ENCODE results near the gene SFN.
"Not testable (repeated sequence)": the region's sequence is repeated elsewhere in the genome, so short reads cannot be mapped to it uniquely, and the experiment has no call there.

SFN gene

DNA sequence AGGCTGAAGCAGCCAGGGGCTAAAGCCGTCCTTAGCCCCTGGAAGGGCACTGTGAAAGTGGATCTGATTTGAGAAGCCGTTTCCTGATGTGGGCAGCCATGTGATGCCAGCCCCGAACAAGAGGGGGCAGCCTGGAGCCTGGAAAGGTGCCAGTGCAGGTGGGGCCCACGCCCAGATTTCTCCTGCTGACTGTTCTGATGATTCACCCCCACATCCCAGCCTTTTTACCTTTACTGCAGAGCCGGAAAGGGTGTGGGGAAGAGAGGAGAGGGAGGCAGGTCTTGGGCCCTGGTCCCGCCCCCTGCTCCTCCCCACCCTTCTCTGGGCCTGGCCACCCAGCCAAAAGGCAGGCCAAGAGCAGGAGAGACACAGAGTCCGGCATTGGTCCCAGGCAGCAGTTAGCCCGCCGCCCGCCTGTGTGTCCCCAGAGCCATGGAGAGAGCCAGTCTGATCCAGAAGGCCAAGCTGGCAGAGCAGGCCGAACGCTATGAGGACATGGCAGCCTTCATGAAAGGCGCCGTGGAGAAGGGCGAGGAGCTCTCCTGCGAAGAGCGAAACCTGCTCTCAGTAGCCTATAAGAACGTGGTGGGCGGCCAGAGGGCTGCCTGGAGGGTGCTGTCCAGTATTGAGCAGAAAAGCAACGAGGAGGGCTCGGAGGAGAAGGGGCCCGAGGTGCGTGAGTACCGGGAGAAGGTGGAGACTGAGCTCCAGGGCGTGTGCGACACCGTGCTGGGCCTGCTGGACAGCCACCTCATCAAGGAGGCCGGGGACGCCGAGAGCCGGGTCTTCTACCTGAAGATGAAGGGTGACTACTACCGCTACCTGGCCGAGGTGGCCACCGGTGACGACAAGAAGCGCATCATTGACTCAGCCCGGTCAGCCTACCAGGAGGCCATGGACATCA is at the start of gene SFN:
TSS of gene SFN (plus strand) at position 369 of the 904 bp plus-strand sequence. CDS start at position 433, 64 bp downstream.
- no peak for DNase-seq (ENCODE audit: low read depth in 2 of 2)

DNA sequence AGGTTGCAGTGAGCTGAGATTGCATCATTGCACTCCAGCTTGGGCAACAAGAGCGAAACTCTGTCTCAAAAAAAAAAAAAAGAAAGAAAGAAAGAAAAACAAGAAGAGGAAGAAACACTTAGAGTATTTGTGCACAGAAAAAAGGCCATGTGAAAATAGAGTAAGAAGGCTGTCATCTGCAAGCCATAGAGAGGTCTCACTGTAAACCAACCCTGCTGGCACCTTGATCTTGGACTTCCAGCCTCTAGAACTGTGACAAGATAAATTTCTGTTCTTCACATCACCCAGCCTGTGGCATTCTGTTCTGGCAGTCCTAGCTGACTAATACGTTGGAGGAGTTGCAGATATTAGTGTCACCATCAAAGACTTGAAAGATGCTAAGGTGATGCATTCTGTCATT is 48.6 kb upstream of the SFN start:
- DNase-seq (ENCODE audit: low read depth in 2 of 2): no peak

DNA sequence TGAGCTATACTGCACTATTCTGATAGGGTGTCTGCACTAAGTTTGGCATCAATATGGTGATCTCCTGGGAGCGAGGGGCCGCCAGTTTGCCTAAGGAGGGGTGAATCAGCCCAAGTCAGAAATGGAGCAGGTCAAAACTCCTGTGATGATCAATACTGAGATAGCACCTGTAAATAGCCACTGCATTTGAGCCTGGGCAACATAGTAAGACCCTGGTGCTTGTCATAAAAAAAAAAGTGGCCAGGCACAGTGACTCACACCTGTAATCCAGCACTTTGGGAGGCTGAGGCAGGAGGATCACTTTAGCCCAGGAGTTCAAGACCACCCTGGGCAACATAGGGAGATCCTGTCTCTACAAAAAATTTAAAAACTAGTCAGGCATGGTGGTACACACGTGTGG is 48.1 kb upstream of the SFN start:
- no peak for DNase-seq (ENCODE audit: low read depth in 2 of 2)

DNA sequence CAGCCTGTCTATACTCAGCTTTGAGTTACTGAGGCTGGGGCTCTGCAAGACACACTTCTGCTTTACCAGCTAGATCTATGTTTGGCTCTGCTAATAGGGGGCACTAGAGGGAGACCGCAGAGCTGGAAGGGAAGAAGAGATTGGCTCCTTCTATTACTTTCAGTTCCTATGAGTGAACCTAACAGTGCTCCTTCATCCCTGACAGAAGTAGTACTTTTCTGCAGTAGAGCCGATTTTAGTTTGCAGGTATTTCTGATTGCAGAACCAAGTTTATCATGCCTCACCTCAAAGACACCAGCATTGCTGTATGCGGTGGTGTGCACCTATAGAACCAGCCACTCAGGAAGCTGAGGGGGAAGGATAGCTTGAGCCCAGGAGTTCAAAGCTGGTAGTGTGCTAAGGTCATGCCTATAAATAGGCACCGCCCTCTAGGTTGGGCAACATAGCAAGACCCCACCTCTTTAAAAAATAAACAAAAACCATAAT is 42.1 kb upstream of the SFN start:
- no peak for DNase-seq (ENCODE audit: low read depth in 2 of 2)

DNA sequence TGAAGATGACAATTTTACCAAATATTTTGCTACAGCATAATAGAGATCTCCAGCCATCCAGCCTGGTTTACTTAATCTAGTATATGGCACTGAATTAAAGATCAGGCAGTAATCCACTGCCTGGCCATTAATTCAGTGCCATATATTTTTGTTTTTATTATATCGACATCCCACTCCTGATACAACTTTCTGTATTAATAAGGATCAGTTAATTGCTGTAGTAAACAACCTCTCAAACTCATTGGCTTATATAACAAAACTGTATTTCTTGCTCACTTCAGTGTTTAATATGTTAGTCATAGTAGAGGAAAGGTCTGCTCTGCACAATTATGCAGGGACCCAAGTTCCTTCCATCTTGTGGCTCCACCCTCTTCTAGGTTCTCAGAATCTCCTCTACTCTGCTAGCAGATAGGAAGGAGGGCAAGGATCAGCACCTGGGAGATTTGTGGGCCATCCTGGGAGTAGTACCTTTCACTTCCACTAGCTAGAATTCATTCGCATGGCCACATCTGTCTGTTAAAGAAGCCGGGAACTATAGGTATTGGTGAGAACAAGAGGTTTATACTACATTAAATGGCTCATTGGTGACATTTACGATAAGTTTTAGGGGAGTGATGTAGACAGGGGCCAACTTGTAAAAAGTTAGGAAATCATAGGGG is 40.1 kb upstream of the SFN start:
- DNase-seq (ENCODE audit: low read depth in 2 of 2): no peak

DNA sequence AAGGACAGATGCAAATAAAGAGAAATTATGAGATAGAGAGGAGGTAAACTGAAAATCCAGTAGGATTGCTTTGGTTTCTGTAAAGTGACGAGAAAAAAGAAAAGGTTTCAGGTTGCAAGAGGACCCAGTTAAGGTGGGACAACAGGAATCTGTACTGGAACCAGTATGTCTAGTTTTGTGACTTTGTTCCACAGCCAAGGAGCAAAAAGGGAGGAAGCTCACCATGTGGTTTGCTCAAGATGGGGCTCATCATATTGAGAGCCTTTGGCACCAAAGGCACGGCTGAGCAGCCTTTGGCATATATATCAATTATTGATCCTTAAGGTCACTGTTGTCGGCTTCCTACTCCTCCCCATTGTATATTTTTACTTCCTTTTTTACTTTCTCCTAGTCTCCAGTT is 38.2 kb upstream of the SFN start:
- no peak for DNase-seq (ENCODE audit: low read depth in 2 of 2)

DNA sequence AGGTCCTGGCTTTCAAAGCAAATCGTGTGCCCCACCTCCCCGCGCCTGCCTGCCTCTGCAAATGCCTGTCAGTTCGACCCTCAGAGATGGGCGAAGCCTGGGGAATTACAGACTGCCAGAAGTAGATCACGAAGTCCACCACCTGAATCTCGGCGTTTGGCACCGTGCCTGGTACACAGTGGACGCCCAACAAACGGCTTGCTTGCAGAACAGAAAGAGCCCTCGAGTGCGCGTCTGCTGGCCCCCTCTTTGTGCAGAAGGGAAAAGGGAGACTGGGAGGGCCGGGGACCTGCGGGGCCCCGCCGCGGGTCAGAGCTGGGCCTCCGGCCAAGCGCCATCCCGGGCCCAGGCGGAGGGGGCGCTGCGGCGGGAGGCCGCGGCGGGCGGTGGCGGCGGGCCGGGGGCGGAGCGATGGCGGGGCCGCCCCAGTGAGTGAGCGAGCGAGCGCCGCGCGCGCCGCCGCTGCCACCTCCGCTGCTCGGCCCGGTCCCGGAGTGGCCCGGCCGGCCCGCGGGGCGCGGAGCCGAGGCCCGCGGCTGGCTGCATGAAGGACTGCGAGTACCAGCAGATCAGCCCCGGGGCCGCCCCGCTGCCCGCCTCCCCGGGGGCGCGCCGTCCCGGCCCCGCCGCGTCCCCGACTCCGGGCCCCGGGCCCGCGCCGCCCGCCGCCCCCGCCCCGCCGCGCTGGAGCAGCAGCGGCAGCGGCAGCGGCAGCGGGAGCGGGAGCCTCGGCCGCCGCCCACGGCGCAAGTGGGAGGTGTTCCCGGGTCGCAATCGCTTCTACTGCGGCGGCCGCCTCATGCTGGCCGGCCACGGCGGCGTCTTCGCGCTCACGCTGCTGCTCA is 36.5 kb upstream of the SFN start, which contains the start of gene ZDHHC18:
TSS of gene ZDHHC18 (plus strand) at position 428 of the 845 bp plus-strand sequence. CDS start at position 545, 117 bp downstream.
- DNase-seq (ENCODE audit: low read depth in 2 of 2): peak; percentile 41 to 55

DNA sequence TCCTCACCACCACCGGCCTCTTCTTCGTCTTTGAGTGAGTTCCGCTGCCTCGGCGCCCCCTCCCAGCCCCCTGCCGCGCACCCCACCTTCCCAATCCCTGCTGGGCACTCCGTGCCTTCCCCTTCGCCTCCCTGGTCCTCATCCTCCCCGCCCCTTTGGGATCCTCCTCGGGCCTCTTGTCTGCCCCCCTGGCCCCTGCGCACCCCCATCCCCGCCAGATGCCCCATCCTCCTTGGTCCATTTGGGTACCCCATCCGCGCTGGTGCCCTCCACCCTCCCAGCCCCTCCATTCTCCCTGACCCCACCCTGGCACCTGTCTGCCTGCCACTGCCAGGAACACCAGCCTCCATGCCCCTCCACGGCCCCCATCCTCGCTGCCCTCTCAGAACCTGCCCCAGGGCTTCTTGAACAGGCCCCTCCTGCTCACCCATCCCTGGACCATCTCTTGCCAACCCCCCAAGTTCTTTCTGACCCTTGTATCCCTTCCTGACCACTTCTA is 35.8 kb upstream of the SFN start:
- no peak for DNase-seq (ENCODE audit: low read depth in 2 of 2)

DNA sequence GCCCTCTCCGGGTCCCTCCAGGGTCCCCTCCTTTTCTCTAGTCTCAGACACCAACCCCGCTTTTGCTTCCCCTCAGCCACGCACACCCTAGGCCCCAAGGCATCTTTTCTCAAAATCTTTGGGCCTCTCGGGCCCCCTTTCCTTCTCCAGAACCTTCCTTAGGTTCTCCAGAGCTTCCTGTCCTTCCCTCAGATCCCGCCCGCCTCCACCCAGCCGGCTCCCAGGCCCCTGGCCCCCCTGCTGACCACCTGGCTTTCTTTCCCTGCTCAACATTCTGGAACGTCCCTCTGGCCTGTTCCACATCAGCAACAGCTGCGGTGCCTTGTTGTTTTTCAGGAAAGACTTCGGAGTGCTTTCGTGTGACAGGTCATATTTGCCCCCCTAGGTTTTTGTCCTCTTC is 35.3 kb upstream of the SFN start:
- DNase-seq (ENCODE audit: low read depth in 2 of 2): no peak

DNA sequence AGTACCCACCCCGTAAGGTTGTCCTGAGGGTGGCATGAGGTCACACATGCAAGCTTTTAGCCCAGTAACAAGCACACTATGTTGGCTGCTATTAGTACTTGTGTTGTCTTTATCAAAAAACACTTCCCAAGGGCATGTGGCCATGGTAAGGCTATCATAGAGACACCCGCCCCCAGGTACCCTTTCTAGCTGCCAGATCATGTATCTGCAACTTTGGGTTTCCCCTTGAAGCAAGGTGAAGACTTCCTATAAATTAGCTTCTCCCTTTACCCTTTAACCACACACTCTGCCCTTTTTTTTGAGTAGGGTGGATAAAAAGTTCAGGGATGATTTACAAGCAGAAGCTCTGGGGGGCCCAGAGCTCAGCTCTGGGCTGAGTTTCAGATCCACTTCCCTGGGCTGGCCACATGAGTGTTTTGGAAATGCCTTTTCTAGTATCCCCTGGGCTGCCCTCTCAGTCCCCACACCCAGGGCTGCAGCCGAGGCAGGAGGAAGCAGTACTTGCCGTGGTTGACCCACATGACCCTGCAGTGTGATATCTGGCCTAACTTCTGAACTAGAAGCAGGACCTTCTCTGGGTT is 34.4 kb upstream of the SFN start:
- DNase-seq (ENCODE audit: low read depth in 2 of 2): no peak

DNA sequence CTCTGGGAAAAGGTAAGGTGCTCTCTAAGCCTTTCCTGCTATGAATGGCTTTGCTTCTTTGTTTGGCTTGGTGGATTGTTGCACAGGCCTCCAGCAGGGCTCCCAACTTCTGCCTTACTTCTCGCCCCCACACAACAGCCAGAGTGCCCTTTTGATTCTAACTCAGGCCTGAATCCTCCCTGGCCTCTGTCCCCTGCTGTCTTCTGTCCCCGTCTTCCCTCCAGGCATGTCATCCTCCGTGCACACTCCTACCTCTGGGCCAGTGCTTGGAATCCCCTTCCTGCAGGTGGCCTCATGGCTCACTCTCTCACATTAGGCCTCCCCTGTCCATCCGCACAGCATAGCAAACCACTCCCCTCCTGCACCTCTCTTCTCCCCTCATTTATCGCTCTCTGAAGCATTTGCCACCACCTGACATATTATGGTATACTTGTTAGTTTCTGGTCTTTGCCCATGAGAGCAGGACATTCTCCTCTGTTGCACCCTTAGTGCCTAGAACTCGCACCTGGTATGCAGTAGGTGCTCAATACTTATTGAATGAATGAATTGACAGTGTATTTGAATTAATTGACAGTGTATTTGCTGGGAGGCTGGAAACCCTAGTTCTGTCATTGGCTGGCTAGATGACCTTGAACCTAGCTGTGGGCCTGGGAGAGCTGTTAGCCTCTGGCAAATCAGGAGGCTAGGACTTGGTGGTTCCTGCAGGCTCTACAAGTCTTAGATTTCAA is 33.6 kb upstream of the SFN start:
- DNase-seq (ENCODE audit: low read depth in 2 of 2): no peak

DNA sequence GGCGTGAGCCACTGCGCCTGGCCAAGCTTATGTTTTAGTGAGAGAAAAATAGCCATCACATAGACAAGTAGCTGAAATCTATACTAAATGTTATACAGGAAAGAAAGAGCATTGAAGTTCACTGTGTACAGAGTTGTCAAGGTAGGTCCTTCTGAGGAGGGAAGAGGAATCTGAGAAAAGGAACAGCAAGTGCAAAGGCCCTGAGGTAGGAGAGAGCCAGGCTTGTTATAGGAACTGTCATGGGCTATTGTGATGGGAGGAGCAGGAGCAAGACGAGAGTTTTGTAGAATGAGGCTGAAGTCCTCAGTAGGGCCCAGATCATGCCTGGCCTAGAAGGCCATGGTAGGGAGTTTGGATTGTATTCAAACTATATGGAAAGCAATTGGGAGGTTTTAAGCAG is 31.9 kb upstream of the SFN start:
- no peak for DNase-seq (ENCODE audit: low read depth in 2 of 2)

DNA sequence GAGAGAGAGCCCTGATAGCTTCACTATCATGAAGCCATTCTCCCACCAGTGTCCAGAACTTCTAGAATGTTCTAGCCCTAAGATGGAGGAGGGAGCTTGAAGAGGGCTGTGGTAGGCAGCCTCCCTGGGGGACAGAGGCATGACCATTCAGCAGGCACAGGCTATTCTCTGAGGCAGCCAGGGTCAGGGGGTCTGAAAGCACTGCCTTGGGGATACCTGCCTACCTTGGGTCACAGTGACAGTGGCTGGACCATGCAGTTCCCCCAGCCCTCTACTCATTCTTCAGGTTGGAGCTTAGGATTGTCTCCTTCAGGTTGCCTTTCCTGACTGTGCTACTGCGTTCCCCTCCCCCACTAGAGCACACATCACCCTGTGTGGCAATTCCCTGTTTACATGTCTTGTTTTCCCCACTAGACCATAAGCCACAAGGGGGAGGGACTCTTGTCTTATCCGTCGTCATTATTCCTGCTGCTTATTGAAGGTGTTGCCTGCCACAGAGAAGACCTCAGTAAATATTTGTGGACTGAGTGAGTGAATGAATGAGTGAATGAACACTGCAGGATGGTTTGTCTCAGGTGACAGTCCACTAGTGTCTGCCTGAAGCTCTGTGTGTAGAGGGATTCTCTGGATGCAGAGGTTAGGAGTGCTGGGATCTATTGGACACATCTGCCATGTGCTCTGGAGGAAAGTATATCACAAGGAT is 31.3 kb upstream of the SFN start:
- no peak for DNase-seq (ENCODE audit: low read depth in 2 of 2)

DNA sequence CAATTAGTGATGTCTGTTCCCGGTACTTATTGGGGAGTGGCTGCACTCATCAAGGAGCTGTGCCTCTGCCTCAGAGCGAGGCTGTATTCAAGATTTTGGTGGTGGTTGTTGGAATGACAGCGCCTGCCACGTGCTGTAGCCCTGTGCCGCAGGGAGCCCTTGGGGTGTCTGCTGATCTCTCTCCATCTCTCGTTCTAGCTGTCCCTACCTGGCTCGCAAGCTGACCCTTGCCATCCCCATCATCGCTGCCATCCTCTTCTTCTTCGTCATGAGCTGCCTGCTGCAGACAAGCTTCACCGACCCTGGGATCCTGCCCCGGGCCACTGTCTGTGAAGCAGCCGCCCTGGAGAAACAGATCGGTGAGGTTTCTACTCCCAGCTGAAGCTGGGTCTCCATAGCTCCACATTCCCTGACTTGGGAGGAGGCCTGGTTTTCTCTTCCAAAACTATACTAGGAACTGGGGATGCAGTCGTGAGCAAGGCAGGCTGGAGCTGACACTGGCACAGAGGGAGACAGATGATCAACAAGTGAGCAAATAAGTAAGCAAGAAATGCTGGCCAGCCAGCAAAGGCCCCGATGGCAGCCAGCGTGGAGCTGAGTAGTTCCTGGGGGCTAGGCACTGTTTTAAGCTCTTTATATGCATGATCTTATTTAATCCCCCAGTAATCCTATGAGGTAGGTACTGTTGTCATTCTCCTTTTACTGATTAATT is 30.5 kb upstream of the SFN start:
- DNase-seq (ENCODE audit: low read depth in 2 of 2): no peak

DNA sequence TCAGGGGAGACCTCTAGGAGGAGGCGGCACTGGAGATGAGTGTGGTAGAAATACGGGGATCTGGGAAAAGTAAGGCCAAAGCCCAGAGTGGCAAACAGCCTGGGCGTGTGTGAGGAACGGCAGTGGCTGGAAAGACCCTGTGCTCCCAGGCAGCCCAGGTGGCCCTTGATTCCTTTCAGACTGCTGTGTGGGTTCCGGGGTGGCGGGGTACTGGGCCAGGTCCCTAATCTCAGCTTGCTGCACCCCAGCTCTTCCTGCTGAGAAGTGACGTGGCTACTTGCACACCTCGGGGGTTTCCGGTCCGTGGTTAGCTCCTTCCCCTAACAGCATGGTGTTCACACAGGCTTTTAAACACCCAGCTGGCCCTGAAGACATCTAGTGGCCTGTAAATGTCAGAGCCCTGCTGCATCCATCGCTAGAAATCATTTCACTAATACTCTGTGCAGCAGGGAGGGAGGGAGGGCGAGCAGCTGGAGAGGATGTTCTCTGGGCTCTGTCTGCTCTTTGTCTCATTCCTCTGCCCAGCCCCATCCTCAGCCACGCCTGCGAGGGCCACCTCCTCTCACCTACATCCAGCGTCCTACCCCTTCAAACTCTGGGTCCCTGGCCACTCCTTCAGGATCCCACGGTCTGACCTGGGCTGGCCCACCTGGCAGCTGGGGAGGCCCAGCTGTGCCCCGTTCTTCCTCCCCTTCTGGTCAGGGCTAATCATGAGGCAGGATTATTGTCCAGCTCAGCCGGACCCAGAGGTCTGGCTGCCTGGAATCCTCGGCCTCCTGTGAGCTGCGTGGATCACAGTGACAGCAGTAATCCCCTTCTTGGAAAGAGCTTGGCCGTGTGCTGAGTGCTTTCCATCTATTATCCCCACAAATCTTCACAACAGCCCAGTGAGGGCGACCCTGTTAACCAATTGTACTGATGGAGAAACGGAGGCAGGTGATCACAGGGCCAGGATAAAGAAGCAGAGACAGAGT is 29.2 kb upstream of the SFN start:
- DNase-seq (ENCODE audit: low read depth in 2 of 2): peak; percentile 76

DNA sequence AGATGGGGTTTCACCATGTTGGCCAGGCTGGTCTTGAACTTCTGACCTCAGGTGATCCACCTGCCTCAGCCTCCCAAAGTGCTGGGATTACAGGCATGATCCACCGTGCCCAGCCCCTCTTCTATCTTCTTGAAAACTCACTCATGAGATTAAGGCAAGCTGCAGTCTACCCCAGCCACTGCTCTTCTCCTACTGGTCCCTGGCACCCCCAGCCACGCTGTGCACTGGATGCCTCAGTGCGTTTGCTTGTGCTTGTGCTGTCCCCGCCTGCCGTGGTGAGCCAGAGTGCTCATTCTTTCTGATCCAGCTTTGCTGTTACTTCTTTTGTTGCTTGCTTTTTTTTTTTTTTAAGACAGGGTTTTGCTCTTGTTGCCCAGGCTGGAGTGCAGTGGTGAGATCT is 25.3 kb upstream of the SFN start:
- DNase-seq (ENCODE audit: low read depth in 2 of 2): not testable (repeated sequence)

DNA sequence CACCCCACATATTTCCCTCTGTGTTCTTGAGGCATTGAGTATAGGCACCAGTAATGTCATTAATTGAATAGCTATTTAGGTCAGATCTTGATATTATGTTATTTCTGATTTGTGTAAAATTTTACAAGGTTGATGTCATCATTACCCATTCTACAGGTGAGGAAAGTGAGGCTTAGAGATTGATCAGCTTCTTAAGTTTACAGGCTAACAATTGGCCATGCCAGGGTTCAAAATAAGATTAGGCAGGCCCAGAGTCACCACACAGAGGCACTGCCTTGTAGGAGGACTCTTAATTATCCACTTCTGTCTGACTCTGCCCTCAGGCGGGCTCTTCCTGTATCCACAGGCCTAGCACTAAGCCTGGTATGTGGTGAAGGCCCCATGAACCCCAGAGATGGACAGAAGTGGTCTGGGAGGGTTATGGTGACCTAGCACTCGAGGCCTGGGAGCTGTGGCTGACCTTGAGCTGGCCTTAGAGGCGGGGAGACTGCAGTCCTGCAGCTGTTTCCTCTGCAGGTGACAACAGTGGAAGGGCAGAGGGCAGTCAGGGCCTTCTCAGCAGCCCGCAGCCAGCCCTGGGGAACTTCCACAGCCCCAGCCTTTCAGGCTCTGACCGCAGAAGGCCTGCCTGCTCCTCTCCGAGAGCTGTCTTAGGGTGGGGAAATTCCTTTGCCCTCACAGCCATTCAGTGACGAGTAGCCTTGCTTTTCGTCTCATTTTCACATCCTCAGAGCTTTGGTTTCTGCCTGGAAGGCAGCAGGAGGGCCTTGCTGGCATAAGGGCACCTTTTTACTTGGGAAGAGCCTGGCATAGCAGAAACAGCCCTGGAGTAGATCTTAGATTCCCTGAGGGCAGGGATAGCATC is 24.2 kb upstream of the SFN start:
- no peak for DNase-seq (ENCODE audit: low read depth in 2 of 2)

All from stimulated activated CD8-positive, alpha-beta memory T cell treated with anti-CD3 and anti-CD28 coated beads, Interleukin-7, amount 100 ng/mL, for 1 hour (primary cell).